Right cardiac atrium (tissue), 5 donors: ENCODE results near the gene OR8H2. TPM values are rescaled to one million over a fixed set of nuclear protein-coding genes. Genes with fewer than 3 reads are reported as not detected.
"Not testable (repeated sequence)": the region's sequence is repeated elsewhere in the genome, so short reads cannot be mapped to it uniquely, and the experiment has no call there.

Experiments used
- ATAC-seq, 2 donors: fragments of 200-7000 bp; cut with Tn5 transposase; one replicate each; pipeline versions ENCODE4 v1.8.0 to v1.9.1; 2020; ENCODE audit warnings: moderate library complexity in 2 of 2, mild to moderate bottlenecking in 1 of 2
- DNase-seq, 3 donors: peaks; one replicate each; pipeline ENCODE4 v3.0.0-alpha.2; 2020
- H3K27ac ChIP-seq: one replicate; pipeline ENCODE4 v1.5.1; 2013; ENCODE audit warnings: mild to moderate bottlenecking, low read length, control low read depth, moderate library complexity
- H3K27me3 ChIP-seq: one replicate; pipeline ENCODE4 v1.6.1; 2013; ENCODE audit not compliant: control insufficient read depth, insufficient read depth
- H3K4me1 ChIP-seq: one replicate; pipeline ENCODE4 v1.6.1; 2013; ENCODE audit warnings: low read length; ENCODE audit not compliant: control insufficient read depth, insufficient read depth
- H3K4me3 ChIP-seq: one replicate; pipeline ENCODE4 v1.5.1; 2013; ENCODE audit warnings: low read length, control low read depth
- H3K9me3 ChIP-seq: one replicate; pipeline ENCODE4 v1.6.1; 2013; ENCODE audit warnings: low read length; ENCODE audit not compliant: control insufficient read depth
- WGBS: extraction: QIAGEN DNeasy Blood & Tissue Kit; methylation state at CpG from one replicate; pipeline ENCODE4 v1.1.7; 2013; 5-methylcytosine and 5-hydroxymethylcytosine counted together
- intact Hi-C, 4 donors: fragments of 100-400 bp; cut with DNase I; formaldehyde crosslinking; loops; one replicate each; pipeline versions ENCODE4 v1.11.0 to v1.14.0; 2022 to 2023
- long read RNA-seq, 4 donors: library from polyadenylated mRNA; unstranded; transcript quantifications; one replicate each; pipeline ENCODE4 v2.0.0, GENCODE V29; 2020 to 2021
- polyA plus RNA-seq: library from polyadenylated mRNA; stranded (reverse); fragments of 200-250 nt; gene quantifications from one replicate; pipeline ENCODE4 v1.2.3, GENCODE V29; 2013
- total RNA-seq, 4 donors: library from RNA; stranded (reverse); fragmentation: NEBNext Ultra II Directional; extraction: Animal tissue kit (Norgen Biotek cat#: 25700); gene quantifications; one replicate each; pipeline ENCODE4 v1.2.1, GENCODE V29; 2021
- donor health status: healthy with polysubstance abuse.
- donor health status: DM: no; HTN: yes; CAD: no.
- donor health status: DM: no; HTN: no; CAD: no.
- donor health status: DM: no; HTN: yes; CAD: no; lungs with severe emphysema.
- donor health status: DM: yes; HTN: yes; CAD: no.

The OR8H2 gene, protein sequence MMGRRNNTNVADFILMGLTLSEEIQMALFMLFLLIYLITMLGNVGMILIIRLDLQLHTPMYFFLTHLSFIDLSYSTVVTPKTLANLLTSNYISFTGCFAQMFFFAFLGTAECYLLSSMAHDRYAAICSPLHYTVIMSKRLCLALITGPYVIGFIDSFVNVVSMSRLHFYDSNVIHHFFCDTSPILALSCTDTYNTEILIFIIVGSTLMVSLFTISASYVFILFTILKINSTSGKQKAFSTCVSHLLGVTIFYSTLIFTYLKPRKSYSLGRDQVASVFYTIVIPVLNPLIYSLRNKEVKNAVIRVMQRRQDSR
- total RNA-seq, result not detected
- polyA plus RNA-seq, result not detected
- long read RNA-seq, donor 1, result 0 reads
- long read RNA-seq, donor 2, result 0 reads
- long read RNA-seq, donor 3, result 0 reads
- long read RNA-seq, donor 4, result 0 reads

DNA sequence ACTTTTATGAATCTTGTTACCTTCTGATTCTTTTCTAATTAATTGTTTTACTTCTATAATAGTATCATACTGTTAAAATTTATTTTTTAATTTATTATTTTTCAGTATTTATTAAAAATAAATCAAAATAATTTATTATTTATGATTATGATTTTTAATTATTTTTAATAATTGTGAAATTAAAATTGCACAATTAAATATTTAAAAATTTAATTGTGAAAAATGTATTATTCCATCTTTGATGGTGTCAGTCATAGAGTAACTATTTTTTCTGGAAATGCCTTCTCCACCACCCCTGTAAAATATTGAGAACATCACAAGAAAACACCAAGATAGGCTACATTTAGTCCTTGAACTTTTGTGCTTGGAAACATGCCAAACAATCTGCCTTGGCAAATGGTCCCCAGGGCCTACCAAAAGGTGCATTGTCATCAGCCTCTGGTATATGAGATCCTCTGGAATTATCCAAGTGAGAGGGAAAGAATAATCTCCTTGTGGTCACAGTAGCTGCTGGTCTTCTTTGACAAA is at the start of gene OR8H2:
Gene OR8H2 (plus strand): TSS at position 478 of the 528 bp plus-strand sequence. CDS start 1,356 bp downstream, outside the sequence.
- H3K9me3 ChIP-seq, result no peaks in the 10 kb centered on the region
- intact Hi-C loops, result no loop called here

DNA sequence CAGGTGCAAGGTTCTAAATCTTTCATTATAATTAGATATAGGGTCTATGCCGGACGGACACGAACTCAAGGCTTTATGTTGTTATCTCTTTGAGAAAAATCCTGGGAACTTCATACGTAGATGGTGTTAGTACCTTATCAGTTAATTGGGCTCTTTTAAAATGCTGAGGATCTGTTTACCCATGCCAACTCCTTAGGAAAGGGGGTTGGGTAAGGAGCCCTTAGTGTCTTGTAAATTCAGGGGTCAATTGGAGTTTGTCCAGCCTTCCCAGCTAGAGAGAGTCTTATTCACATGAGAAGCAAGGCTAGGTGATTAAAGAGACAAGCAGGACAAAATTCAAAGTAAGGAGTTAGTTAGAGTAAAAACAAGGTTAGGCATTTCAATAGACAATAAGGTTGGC is 47.1 kb upstream of the OR8H2 start:
- H3K4me1 ChIP-seq, H3K27ac ChIP-seq, DNase-seq, ATAC-seq, H3K4me3 ChIP-seq, intact Hi-C loops, H3K9me3 ChIP-seq, H3K27me3 ChIP-seq: not testable (repeated sequence)
- 34% methylated on average over 4 of the region's 4 CpGs for WGBS

More for the DNA sequence above, at the start of gene OR8H2:
- H3K27me3 ChIP-seq, result no peaks in the 10 kb centered on the region
- no peak within 1 kb of the TSS for H3K4me3 ChIP-seq
- ATAC-seq (no peak), DNase-seq (no peak)
- no peaks in the 10 kb centered on the region for H3K4me1 ChIP-seq
- no peak within 1 kb of the TSS for H3K27ac ChIP-seq

DNA sequence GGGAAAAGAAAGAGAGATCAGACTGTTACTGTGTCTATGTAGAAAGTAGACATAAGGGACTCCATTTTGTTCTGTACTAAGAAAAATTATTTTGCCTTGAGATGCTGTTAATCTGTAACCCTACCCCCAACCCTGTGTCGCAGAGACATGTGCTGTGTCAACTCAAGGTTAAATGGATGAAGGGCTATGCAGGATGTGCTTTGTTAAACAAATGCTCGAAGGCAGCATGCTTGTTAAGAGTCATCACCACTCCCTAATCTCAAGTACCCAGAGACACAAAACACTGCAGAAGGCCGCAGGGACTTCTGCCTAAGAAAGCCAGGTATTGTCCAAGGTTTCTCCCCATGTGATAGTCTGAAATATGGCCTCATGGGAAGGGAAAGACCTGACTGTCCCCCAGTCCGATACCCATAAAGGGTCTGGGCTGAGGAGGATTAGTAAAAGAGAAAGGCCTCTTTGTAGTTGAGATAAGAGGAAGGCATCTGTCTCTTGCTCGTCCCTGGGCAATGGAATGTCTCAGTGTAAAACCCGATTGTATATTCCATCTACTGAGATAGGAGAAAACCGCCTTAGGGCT is 45.7 kb upstream of the OR8H2 start:
- H3K4me3 ChIP-seq, H3K27ac ChIP-seq, ATAC-seq, H3K27me3 ChIP-seq, intact Hi-C loops, H3K9me3 ChIP-seq, H3K4me1 ChIP-seq, DNase-seq: not testable (repeated sequence)
- WGBS, result 13% methylated on average over 7 of the region's 7 CpGs

DNA sequence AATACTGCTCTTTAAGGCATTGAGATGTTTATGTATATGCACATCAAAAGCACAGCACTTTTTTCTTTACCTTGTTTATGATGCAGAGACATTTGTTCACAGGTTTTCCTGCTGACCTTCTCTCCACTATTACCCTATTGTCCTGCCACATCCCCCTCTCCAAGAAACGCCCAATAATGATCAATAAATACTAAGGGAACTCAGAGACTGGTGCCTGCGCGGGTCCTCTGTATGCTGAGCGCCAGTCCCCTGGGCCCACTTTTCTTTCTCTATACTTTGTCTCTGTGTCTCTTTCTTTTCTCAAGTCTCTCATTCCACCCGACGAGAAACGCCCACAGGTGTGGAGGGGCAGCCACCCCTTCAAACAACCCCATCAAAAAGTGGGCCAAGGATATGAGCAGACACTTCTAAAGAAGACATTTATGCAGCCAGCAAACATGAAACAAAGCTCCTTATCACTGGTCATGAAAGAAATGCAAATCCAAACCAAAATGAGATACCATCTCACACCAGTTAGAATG is 45.2 kb upstream of the OR8H2 start:
- ATAC-seq, H3K4me3 ChIP-seq, H3K27me3 ChIP-seq, DNase-seq, intact Hi-C loops, H3K4me1 ChIP-seq, H3K9me3 ChIP-seq, H3K27ac ChIP-seq: not testable (repeated sequence)
- WGBS, result 64% methylated on average over 7 of the region's 7 CpGs

DNA sequence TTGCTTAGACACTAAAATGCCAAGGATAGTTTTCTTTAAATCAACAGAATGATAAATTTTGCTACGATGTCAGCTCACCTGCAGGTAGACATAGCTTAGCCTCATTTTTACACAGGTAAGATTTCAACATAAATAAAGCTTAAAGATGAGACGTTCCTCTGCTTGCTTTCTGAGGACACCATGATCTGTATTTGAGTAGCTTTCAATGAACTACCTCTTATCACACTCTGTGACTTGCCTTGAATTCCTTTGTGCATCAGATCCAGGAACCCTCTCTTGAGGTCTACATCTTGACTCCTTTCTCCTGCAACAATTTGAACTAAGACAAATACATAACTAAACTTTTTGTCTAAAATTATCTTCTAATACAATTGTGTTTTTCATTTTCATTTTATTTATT is 36.5 kb upstream of the OR8H2 start:
- DNase-seq, result no peak
- Histone ChIP-seq H3K27ac (no peak overlapping the region), H3K27me3 (no peaks in the 10 kb centered on the region), H3K4me1 (no peaks in the 10 kb centered on the region), H3K4me3 (no peak overlapping the region), H3K9me3 (no peaks in the 10 kb centered on the region)
- ATAC-seq, result no peak
- 67% methylated on average over 2 of the region's 2 CpGs for WGBS
- intact Hi-C loops, result no loop called here

DNA sequence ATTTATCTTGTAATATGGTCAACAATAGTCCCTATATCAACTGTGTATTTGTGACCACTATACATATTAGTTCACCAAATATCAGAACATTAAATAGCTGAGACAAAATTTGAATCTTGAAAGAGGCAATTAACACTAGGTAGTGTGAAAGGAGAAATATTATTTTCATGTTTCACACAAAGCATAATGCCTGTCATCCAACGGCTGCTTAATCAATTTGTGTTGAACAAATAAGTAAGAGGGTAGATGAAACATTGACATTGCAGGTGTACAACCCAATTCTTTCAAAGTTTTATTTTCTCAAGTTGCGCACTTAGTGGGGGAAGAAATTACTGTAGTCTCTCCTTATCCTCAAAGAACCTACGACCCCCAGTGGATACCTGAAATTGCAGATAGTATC is 13.8 kb upstream of the OR8H2 start:
- Histone ChIP-seq H3K4me3 (no peak overlapping the region), H3K4me1 (no peaks in the 10 kb centered on the region), H3K27me3 (no peaks in the 10 kb centered on the region), H3K27ac (no peak overlapping the region), H3K9me3 (no peaks in the 10 kb centered on the region)
- no peak for ATAC-seq
- WGBS, result 81% methylated on average over 3 of the region's 3 CpGs
- no peak for DNase-seq
- intact Hi-C loops, result no loop called here

DNA sequence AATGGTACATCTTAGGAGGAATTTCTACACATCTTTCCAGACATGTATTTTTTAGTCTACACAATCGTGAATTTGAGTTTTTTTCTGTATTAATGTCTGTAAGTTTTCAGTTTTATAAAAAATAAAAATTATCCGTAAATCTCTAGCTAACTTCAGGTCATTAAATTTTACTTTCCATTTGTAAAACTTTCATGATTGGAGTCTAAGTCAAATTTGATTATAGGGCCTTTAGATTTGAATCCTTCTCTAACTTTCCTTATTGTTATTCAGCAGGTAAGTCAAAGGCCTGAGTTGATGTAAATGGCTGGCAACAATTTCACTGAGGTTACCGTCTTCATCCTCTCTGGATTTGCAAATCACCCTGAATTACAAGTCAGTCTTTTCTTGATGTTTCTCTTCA is 10.5 kb upstream of the OR8H2 start, which contains the start of gene OR8I2:
Gene OR8I2 (plus strand): TSS at position 301 of the 400 bp plus-strand sequence. CDS start 0 bp downstream, at position 301.
- 76% methylated on average over 3 of the region's 3 CpGs for WGBS
- ATAC-seq, result no peak
- Histone ChIP-seq H3K9me3 (no peaks in the 10 kb centered on the region), H3K27me3 (no peaks in the 10 kb centered on the region), H3K4me3 (no peak within 1 kb of the TSS), H3K27ac (no peak within 1 kb of the TSS), H3K4me1 (no peaks in the 10 kb centered on the region)
- intact Hi-C loops, result no loop called here
- no peak for DNase-seq

DNA sequence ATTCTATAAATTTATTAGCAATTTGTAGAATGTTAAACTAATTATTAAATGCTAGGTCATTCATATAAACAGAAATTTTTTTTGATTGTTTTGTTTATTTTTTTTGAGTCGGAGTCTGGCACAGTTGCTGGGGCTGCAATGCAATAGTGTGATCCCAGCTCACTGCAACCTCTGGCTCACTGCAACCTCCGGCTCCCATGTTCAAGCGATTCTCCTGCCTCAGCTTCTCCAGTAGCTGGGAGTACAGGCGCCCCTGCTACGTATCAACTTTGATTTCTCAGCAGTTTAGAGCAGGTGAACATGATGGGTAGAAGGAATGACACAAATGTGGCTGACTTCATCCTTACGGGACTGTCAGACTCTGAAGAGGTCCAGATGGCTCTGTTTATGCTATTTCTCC is 18.6 kb downstream of the OR8H2 start, which contains the start of gene OR8H3:
Gene OR8H3 (plus strand): TSS at position 301 of the 400 bp plus-strand sequence. CDS start 0 bp downstream, at position 301.
- Histone ChIP-seq H3K9me3 (no peaks in the 10 kb centered on the region), H3K4me1 (no peaks in the 10 kb centered on the region), H3K4me3 (no peak within 1 kb of the TSS), H3K27me3 (no peaks in the 10 kb centered on the region), H3K27ac (no peak within 1 kb of the TSS)
- DNase-seq (no peak), ATAC-seq (no peak)
- 63% methylated on average over 6 of the region's 6 CpGs for WGBS
- intact Hi-C loops, result no loop called here

DNA sequence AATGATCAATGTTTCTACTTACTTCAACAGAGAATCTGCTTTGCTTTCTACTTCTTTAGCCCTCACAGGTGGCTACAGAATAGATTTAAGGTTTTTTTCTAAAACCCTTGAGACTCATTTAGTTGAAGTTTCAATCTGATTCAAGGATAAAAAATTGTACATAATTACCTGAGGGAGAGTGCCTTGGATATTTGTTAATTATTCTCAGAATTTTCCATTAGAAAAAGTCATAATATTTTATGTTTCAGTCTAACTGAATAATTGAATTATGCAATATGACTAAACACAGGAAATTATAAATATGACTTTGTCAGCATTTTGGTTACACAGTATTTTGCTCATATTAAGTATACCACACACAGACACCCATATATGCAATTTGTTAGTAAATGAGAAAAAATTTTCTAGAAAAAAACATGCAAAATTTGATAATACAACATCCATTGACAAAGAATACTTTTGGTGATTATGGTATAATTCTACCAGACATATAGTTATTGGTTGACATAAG is 36.7 kb downstream of the OR8H2 start, which contains the start of gene OR8J3:
Gene OR8J3 (minus strand): TSS at position 51 of the 511 bp plus-strand sequence. CDS start 2,483 bp downstream, outside the sequence.
- no peak for DNase-seq
- Histone ChIP-seq H3K27ac (no peak within 1 kb of the TSS), H3K27me3 (no peaks in the 10 kb centered on the region), H3K4me1 (no peaks in the 10 kb centered on the region), H3K4me3 (no peak within 1 kb of the TSS), H3K9me3 (no peaks in the 10 kb centered on the region)
- intact Hi-C loops, result no loop called here
- ATAC-seq, result no peak

DNA sequence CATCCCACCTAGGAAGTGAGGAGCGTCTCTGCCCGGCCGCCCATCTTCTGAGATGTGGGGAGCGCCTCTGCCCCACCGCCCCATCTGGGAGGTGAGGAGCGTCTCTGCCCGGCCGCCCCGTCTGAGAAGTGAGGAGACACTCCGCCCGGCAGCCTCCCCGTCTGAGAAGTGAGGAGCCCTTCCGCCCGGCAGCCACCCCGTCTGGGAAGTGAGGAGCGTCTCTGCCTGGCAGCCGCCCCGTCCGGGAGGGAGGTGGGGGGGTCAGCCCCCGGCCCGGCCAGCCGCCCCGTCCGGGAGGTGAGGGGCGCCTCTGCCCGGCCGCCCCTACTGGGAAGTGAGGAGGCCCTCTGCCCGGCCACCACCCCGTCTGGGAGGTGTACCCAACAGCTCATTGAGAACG is 40.2 kb downstream of the OR8H2 start:
- intact Hi-C loops, H3K4me3 ChIP-seq, ATAC-seq, H3K9me3 ChIP-seq, H3K27ac ChIP-seq, H3K27me3 ChIP-seq, H3K4me1 ChIP-seq, DNase-seq: not testable (repeated sequence)
- WGBS, result 92% methylated on average over 28 of the region's 30 CpGs

DNA sequence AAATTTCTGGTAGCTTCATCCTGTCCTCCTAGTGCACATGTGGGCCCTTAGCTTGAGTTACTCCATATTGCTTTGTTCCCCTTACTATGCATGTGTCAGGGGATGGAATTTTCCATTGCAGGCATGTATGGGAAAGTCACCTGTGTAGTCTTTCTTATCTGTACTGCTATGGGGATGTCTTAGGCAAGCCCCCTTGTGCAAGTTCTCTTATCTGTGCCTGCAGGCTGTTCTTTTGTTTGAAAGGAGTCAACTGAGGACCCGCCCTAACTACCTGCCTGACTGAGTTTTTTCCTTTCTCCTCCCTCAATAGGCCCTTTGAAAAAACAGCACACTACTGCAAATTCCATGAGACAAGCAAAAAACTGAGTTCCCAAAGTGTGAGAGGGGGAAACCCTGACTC is 47.9 kb downstream of the OR8H2 start:
- intact Hi-C loops, result no loop called here
- Histone ChIP-seq H3K27ac (no peak overlapping the region), H3K9me3 (no peaks in the 10 kb centered on the region), H3K4me3 (no peak overlapping the region), H3K27me3 (no peaks in the 10 kb centered on the region), H3K4me1 (no peaks in the 10 kb centered on the region)
- ATAC-seq, result no peak
- no peak for DNase-seq
- 67% methylated on average over 1 of the region's 1 CpG for WGBS
